CD14-positive monocyte (primary cell): Measurements from ENCODE around the gene BIRC2. TPM values are rescaled to one million over a fixed set of nuclear protein-coding genes. Genes with fewer than 3 reads are reported as not detected.
A peak's percentile ranks its signal among the peaks of the same experiment; 100 is the strongest.

Experiments used
- DNase-seq, 3 donors: peaks; one replicate each; pipeline ENCODE4 v3.0.0-alpha.2; 2011 to 2022
- H2AFZ ChIP-seq: 2 replicates; pipeline ENCODE4 v1.6.0; 2012; ENCODE audit warnings: mild to moderate bottlenecking, low read depth, low read length, inconsistent platforms; ENCODE audit not compliant: insufficient read depth, poor library complexity, severe bottlenecking
- H3K27ac ChIP-seq, 2 donors: 1 replicate in 1 of 2; 2 replicates in 1 of 2; pipeline ENCODE4 v1.5.1; 2012 to 2013; ENCODE audit warnings: low read length in 2 of 2, control low read depth in 1 of 2, inconsistent platforms in 1 of 2, low read depth in 1 of 2, mild to moderate bottlenecking in 1 of 2
- H3K27me3 ChIP-seq, 2 donors: one replicate each; pipeline versions ENCODE4 v1.6.0 to v1.6.1; 2011 to 2013; ENCODE audit warnings: low read length in 2 of 2; ENCODE audit not compliant: control insufficient read depth in 2 of 2, insufficient read depth in 2 of 2
- H3K36me3 ChIP-seq, 2 donors: replicated peaks in 1 of 2; 1 replicate in 1 of 2; 2 replicates in 1 of 2; pipeline versions ENCODE4 v1.5.1 to v1.6.1; 2012 to 2013; ENCODE audit warnings: low read length in 2 of 2, control low read depth in 1 of 2, inconsistent platforms in 1 of 2, mild to moderate bottlenecking in 1 of 2; ENCODE audit not compliant: insufficient read depth in 2 of 2, control insufficient read depth in 1 of 2
- H3K4me1 ChIP-seq, 2 donors: 1 replicate in 1 of 2; 2 replicates in 1 of 2; pipeline versions ENCODE4 v1.5.1 to v1.6.1; 2012 to 2013; ENCODE audit warnings: low read length in 2 of 2, control low read depth in 1 of 2, inconsistent platforms in 1 of 2, mild to moderate bottlenecking in 1 of 2, moderate library complexity in 1 of 2; ENCODE audit not compliant: insufficient read depth in 2 of 2, control insufficient read depth in 1 of 2
- H3K4me2 ChIP-seq: replicated peaks from 2 replicates; pipeline ENCODE3; 2012; ENCODE audit warnings: low read length, moderate library complexity, mild to moderate bottlenecking; ENCODE audit not compliant: poor library complexity, severe bottlenecking; ENCODE audit errors: extremely low read depth
- H3K4me3 ChIP-seq, 3 experiments: fragments of 200-600 bp in 1 of 3; sonication (generic) in 1 of 3; replicated peaks in 1 of 3; 1 replicate in 2 of 3; 2 replicates in 1 of 3; pipeline ENCODE4 v1.5.1; 2011 to 2013; ENCODE audit warnings: low read length in 3 of 3, mild to moderate bottlenecking in 3 of 3, control low read depth in 2 of 3, low read depth in 2 of 3, inconsistent platforms in 1 of 3, moderate library complexity in 1 of 3
- H3K79me2 ChIP-seq: 2 replicates; pipeline ENCODE4 v1.6.0; 2012; ENCODE audit warnings: mild to moderate bottlenecking, control low read depth, inconsistent platforms, low read length, moderate library complexity; ENCODE audit not compliant: insufficient read depth
- H3K9ac ChIP-seq: 2 replicates; pipeline ENCODE4 v1.6.0; 2017; ENCODE audit warnings: low read length, mild to moderate bottlenecking; ENCODE audit not compliant: insufficient read depth, poor library complexity, severe bottlenecking
- H3K9me3 ChIP-seq, 2 donors: replicated peaks in 1 of 2; 1 replicate in 1 of 2; 2 replicates in 1 of 2; pipeline versions ENCODE4 v1.5.1 to v1.6.1; 2012 to 2013; ENCODE audit warnings: low read length in 2 of 2, control low read depth in 1 of 2; ENCODE audit not compliant: control insufficient read depth in 1 of 2, insufficient read depth in 1 of 2
- H4K20me1 ChIP-seq: 2 replicates; pipeline ENCODE4 v1.6.0; 2012; ENCODE audit warnings: mild to moderate bottlenecking, low read length, control low read depth, moderate library complexity; ENCODE audit not compliant: insufficient read depth
- H3K27ac Mint-ChIP-seq, 7 donors: one replicate each; pipeline ENCODE4 v1.8.0; 2020; ENCODE audit warnings: mild to moderate bottlenecking in 7 of 7, mixed read lengths in 7 of 7, moderate library complexity in 6 of 7, inconsistent platforms in 2 of 7
- H3K27me3 Mint-ChIP-seq, 3 donors: one replicate each; pipeline ENCODE4 v1.8.0; 2021 to 2022; ENCODE audit warnings: low read depth in 3 of 3, mild to moderate bottlenecking in 3 of 3, mixed read lengths in 3 of 3, moderate library complexity in 3 of 3, inconsistent platforms in 1 of 3
- H3K36me3 Mint-ChIP-seq, 2 donors: one replicate each; pipeline ENCODE4 v1.8.0; 2020; ENCODE audit warnings: mixed read lengths in 2 of 2, inconsistent platforms in 1 of 2, mild to moderate bottlenecking in 1 of 2
- H3K4me1 Mint-ChIP-seq: one replicate; pipeline ENCODE4 v1.8.0; 2020; ENCODE audit warnings: mild to moderate bottlenecking, mixed read lengths
- H3K4me3 Mint-ChIP-seq, 2 donors: one replicate each; pipeline ENCODE4 v1.8.0; 2020; ENCODE audit warnings: mild to moderate bottlenecking in 2 of 2, mixed read lengths in 2 of 2, moderate library complexity in 1 of 2
- H3K9me3 Mint-ChIP-seq, 7 donors: one replicate each; pipeline ENCODE4 v1.8.0; 2020 to 2022; ENCODE audit warnings: mixed read lengths in 7 of 7, mild to moderate bottlenecking in 6 of 7, moderate library complexity in 6 of 7, inconsistent platforms in 2 of 7
- WGBS: methylation state at CpG from one replicate; pipeline ENCODE4 v1.1.5; 2013; ENCODE audit warnings: missing lambda C conversion rate; ENCODE audit not compliant: insufficient coverage; 5-methylcytosine and 5-hydroxymethylcytosine counted together
- intact Hi-C, 2 donors: fragments of 100-400 bp; cut with micrococcal nuclease; formaldehyde crosslinking; loops; one replicate each; pipeline versions ENCODE4 v1.15.0 to v1.15.1; 2023
- polyA plus RNA-seq, 3 donors: library from polyadenylated mRNA; depleted of rRNA in 1 of 3; unstranded in 2 of 3; stranded (reverse) in 1 of 3; fragments of 300-500 nt in 2 of 3; fragments of >200 nt in 1 of 3; fragmentation: Illumina TruSeq in 2 of 3; gene quantifications; 1 replicate in 2 of 3; 2 replicates in 1 of 3; pipeline ENCODE4 v1.2.3, GENCODE V29; 2012 to 2021
- TF ChIP-seq, protein P1 (sequence below): fragments of 200-600 bp; IDR thresholded peaks from one replicate; pipeline ENCODE4 v1.8.0; 2022; ENCODE audit warnings: antibody characterized with exemption, mild to moderate bottlenecking

Gene BIRC2
- polyA plus RNA-seq, 3 donors: 25.3 to 54.7 (median 50.2) TPM

GRCh38 chr11:102383839-102384238 is 36.8 kb downstream of the BIRC2 start:
- no peak overlapping the region for H3K4me3 ChIP-seq
- H3K4me1 Mint-ChIP-seq: no peaks in the 10 kb centered on the region
- intact Hi-C loops: no loop called here
- no peaks in the 10 kb centered on the region for H3K4me1 ChIP-seq
- H3K9ac ChIP-seq: no peak overlapping the region
- 100% methylated on average over 1 of the region's 3 CpGs for WGBS
- H3K79me2 ChIP-seq: no peaks in the 10 kb centered on the region
- H3K9me3 ChIP-seq: no peaks in the 10 kb centered on the region
- peaks cover 46 to 91% of the 10 kb centered on the region in 2 donors for H3K36me3 ChIP-seq
- no peaks in the 10 kb centered on the region for H3K27me3 ChIP-seq
- no peak overlapping the region for H3K4me2 ChIP-seq
- H3K27ac ChIP-seq: no peak overlapping the region
- TF ChIP-seq, protein P1, sequence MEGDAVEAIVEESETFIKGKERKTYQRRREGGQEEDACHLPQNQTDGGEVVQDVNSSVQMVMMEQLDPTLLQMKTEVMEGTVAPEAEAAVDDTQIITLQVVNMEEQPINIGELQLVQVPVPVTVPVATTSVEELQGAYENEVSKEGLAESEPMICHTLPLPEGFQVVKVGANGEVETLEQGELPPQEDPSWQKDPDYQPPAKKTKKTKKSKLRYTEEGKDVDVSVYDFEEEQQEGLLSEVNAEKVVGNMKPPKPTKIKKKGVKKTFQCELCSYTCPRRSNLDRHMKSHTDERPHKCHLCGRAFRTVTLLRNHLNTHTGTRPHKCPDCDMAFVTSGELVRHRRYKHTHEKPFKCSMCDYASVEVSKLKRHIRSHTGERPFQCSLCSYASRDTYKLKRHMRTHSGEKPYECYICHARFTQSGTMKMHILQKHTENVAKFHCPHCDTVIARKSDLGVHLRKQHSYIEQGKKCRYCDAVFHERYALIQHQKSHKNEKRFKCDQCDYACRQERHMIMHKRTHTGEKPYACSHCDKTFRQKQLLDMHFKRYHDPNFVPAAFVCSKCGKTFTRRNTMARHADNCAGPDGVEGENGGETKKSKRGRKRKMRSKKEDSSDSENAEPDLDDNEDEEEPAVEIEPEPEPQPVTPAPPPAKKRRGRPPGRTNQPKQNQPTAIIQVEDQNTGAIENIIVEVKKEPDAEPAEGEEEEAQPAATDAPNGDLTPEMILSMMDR: no peak
- no peaks in the 10 kb centered on the region for H4K20me1 ChIP-seq
- DNase-seq: no peak
- H3K9me3 Mint-ChIP-seq: no peaks in the 10 kb centered on the region
- no peak overlapping the region for H3K4me3 Mint-ChIP-seq
- H3K27ac Mint-ChIP-seq: no peak overlapping the region
- no peaks in the 10 kb centered on the region for H3K27me3 Mint-ChIP-seq
- H3K36me3 Mint-ChIP-seq: peaks cover 63 to 77% of the 10 kb centered on the region in 2 donors
- no peak overlapping the region for H2AFZ ChIP-seq

DNA sequence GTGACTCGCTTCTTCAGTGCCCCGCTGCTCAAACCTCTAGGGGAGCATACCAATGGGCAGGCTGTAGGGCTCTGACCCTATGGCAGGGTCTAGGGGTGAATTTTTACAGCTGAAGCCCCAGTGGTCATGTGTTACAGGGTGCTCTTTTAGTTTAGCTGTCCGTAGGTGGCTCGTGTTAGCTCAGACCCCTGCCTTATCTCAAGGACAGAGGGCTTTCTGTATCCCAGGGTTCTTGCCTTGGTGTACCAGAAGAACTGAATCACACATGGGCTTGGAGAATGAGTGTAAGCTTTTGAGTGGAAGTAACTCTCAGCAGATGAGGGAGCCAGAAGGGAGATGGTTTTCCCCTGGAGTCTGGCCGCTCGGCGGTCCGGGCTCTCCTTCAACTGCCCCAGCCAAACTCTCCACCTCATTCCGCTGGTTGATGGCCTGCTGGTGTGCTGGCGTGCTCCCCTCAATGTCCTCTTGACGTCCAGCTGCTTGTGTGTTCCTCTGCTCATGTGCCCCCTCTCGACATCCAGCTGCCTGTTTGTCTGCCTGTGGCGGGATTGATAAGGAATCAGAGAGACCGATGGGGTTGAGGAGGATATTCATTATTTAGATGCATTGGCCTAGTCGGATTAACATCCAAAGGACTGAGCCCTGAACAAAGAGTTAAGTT is 37.5 kb downstream of the BIRC2 start:
- H3K4me1 Mint-ChIP-seq: no peaks in the 10 kb centered on the region
- no peak overlapping the region for H3K9ac ChIP-seq

More for the DNA sequence above, 37.5 kb downstream of the BIRC2 start:
- H3K36me3 ChIP-seq: peaks cover 40 to 91% of the 10 kb centered on the region in 2 donors
- H3K27me3 Mint-ChIP-seq: no peaks in the 10 kb centered on the region
- H3K9me3 ChIP-seq: no peaks in the 10 kb centered on the region
- intact Hi-C loops: no loop called here
- no peak overlapping the region for H3K4me2 ChIP-seq
- DNase-seq: no peak
- no peaks in the 10 kb centered on the region for H3K4me1 ChIP-seq
- H3K36me3 Mint-ChIP-seq: peaks cover 63 to 77% of the 10 kb centered on the region in 2 donors
- H3K27me3 ChIP-seq: no peaks in the 10 kb centered on the region
- H3K9me3 Mint-ChIP-seq: no peaks in the 10 kb centered on the region
- H3K79me2 ChIP-seq: no peaks in the 10 kb centered on the region
- H3K4me3 ChIP-seq: no peak overlapping the region
- H4K20me1 ChIP-seq: no peaks in the 10 kb centered on the region
- H2AFZ ChIP-seq: no peak overlapping the region
- no peak overlapping the region for H3K27ac ChIP-seq
- 95% methylated on average over 9 of the region's 15 CpGs for WGBS
- H3K27ac Mint-ChIP-seq: peak overlapping the region in 2 of 7 donors; percentile 43 to 50
- TF ChIP-seq, protein P1: no peak
- H3K4me3 Mint-ChIP-seq: no peak overlapping the region
